K562 (cell line): Measurements from ENCODE around the gene KCNH3. TPM values are rescaled to one million over a fixed set of nuclear protein-coding genes. Genes with fewer than 3 reads are reported as not detected.

Experiments
- ATF1 ChIP-seq, 2 experiments: fragments of 450-650 bp in 1 of 2; IDR thresholded peaks; 2 replicates each; pipeline ENCODE4 v1.6.1; 2016; ENCODE audit warnings: missing compliant biosample characterization in 1 of 2, missing genetic modification characterization in 1 of 2
- DIDO1 ChIP-seq: fragments of 450-650 bp; IDR thresholded peaks from 2 replicates; pipeline ENCODE4 v1.6.1; 2016; ENCODE audit warnings: low read depth, missing biosample characterization, missing genetic modification characterization
- E2F6 ChIP-seq, 2 experiments: IDR thresholded peaks; 2 replicates each; pipeline ENCODE4 v1.6.1; 2011; ENCODE audit warnings: borderline replicate concordance in 1 of 2, control low read depth in 1 of 2, low read depth in 1 of 2, low read length in 1 of 2, mild to moderate bottlenecking in 1 of 2, mixed read lengths in 1 of 2, moderate library complexity in 1 of 2; ENCODE audit not compliant: insufficient read depth in 1 of 2, insufficient read length in 1 of 2, poor library complexity in 1 of 2, severe bottlenecking in 1 of 2; ENCODE audit errors: extremely low read depth in 1 of 2
- EP400 ChIP-seq: fragments of 450-650 bp; IDR thresholded peaks from 2 replicates; pipeline ENCODE4 v1.6.1; 2017; ENCODE audit warnings: antibody characterized with exemption, mild to moderate bottlenecking, moderate library complexity
- ETV1 ChIP-seq: fragments of 450-650 bp; conservative IDR thresholded peaks from 2 replicates; pipeline ENCODE4 v1.6.1; 2016; ENCODE audit warnings: missing genetic modification characterization, control low read depth, low read depth, missing compliant biosample characterization
- MTA3 ChIP-seq: fragments of 450-650 bp; formaldehyde crosslinking; IDR thresholded peaks from 2 replicates; pipeline ENCODE4 v1.6.1; 2017; ENCODE audit warnings: mild to moderate bottlenecking, borderline replicate concordance
- NCOA1 ChIP-seq: fragments of 450-650 bp; IDR thresholded peaks from 2 replicates; pipeline ENCODE4 v1.6.1; 2016; ENCODE audit warnings: low read depth
- NONO ChIP-seq, 2 experiments: fragments of 200-400 bp in 1 of 2; fragments of 450-650 bp in 1 of 2; formaldehyde crosslinking in 1 of 2; IDR thresholded peaks; 2 replicates each; pipeline ENCODE4 v1.6.1; 2017; ENCODE audit warnings: low read depth in 2 of 2, mild to moderate bottlenecking in 2 of 2, moderate library complexity in 2 of 2, low read length in 1 of 2
- POU5F1 ChIP-seq: fragments of 150-350 bp; IDR thresholded peaks from 2 replicates; pipeline ENCODE4 v1.6.1; 2014; ENCODE audit warnings: borderline replicate concordance, low read length, low read depth, mild to moderate bottlenecking; ENCODE audit not compliant: partially characterized antibody
- SMAD2 ChIP-seq: fragments of 150-350 bp; IDR thresholded peaks from 2 replicates; pipeline ENCODE4 v1.6.1; 2014; ENCODE audit warnings: low read depth, mild to moderate bottlenecking, low read length
- SMAD3 ChIP-seq: fragments of 450-650 bp; formaldehyde crosslinking; conservative IDR thresholded peaks from 2 replicates; pipeline ENCODE4 v1.4.0; 2020; ENCODE audit warnings: mild to moderate bottlenecking
- SRSF7 ChIP-seq: fragments of 200-400 bp; formaldehyde crosslinking; optimal IDR thresholded peaks from 2 replicates; pipeline ENCODE3; 2017; ENCODE audit warnings: mild to moderate bottlenecking, low read depth, low read length
- USF2 ChIP-seq: sonication (generic); formaldehyde crosslinking; IDR thresholded peaks from 2 replicates; pipeline ENCODE4 v1.5.0; 2020; ENCODE audit warnings: missing genetic modification reagents
- ZBTB34 ChIP-seq: fragments of 250-450 bp; sonication (Bioruptor Pico); IDR thresholded peaks from 2 replicates; pipeline ENCODE4 v1.8.0; 2021; ENCODE audit warnings: mild to moderate bottlenecking, moderate library complexity
- ZNF609 ChIP-seq: sonication (generic); formaldehyde crosslinking; IDR thresholded peaks from 2 replicates; pipeline ENCODE4 v1.8.1; 2023; ENCODE audit warnings: missing genetic modification reagents, mild to moderate bottlenecking, borderline replicate concordance
- polyA plus RNA-seq, 8 experiments: library from polyadenylated mRNA; depleted of rRNA in 4 of 8; stranded (reverse) in 5 of 8; unstranded in 3 of 8; fragments of >200 nt; fragmentation: Nextera tagmentation in 2 of 8; fragmentation: Illumina TruSeq in 1 of 8; extraction: Ambion mirVana in 2 of 8; extraction: Trizol in 1 of 8; gene quantifications; 2 replicates each; pipeline versions ENCODE4 v1.2.1 to v1.2.3, GENCODE V29; 2011 to 2014; ENCODE audit warnings: inconsistent platforms in 1 of 8, missing spikeins in 1 of 8
- total RNA-seq, 7 experiments: library from RNA; depleted of rRNA in 6 of 7; stranded (reverse); fragments of >200 nt in 6 of 7; fragmentation: Illumina TruSeq in 2 of 7; extraction: Trizol in 2 of 7; gene quantifications; 2 replicates each; pipeline versions ENCODE4 v1.2.1 to v1.2.3, GENCODE V29; 2011 to 2021; ENCODE audit warnings: low replicate concordance in 1 of 7
- TF ChIP-seq, protein P1 (sequence below): sonication (generic); formaldehyde crosslinking; IDR thresholded peaks from 2 replicates; pipeline ENCODE4 v1.8.1; 2023; ENCODE audit warnings: mild to moderate bottlenecking, missing genetic modification reagents

The KCNH3 gene
- total and polyA plus RNA-seq, 9 of the 15 experiments (the other 6 are each of a cell fraction or from before 2014, with no cell fraction given), result 0.01 to 0.09 TPM; not detected in 7

GRCh38 chr12:49567611-49568441, 29.0 kb downstream of the KCNH3 start, which contains the start of gene MCRS1 (continued):
- peak; percentile 98 for TF ChIP-seq EP400
- TF ChIP-seq, protein P1, sequence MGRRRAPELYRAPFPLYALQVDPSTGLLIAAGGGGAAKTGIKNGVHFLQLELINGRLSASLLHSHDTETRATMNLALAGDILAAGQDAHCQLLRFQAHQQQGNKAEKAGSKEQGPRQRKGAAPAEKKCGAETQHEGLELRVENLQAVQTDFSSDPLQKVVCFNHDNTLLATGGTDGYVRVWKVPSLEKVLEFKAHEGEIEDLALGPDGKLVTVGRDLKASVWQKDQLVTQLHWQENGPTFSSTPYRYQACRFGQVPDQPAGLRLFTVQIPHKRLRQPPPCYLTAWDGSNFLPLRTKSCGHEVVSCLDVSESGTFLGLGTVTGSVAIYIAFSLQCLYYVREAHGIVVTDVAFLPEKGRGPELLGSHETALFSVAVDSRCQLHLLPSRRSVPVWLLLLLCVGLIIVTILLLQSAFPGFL, result peak; percentile 41; the same call in 1 of the 2 replicates
- peak in 1 of 2 experiments; percentile 11 for TF ChIP-seq E2F6 (IDR thresholded peaks at IDR 0.05; ENCODE audit: borderline replicate concordance in 1 of 2, extremely low read depth in 1 of 2, insufficient read depth in 1 of 2, insufficient read length in 1 of 2, low read depth in 1 of 2, low read length in 1 of 2, poor library complexity in 1 of 2, severe bottlenecking in 1 of 2)
- TF ChIP-seq SMAD2, result no peak
- TF ChIP-seq MTA3, result peak; percentile 82
- TF ChIP-seq USF2 (CRISPR knock-in tag), result peak; percentile 37; the same call in 1 of the 2 replicates
- TF ChIP-seq DIDO1, result peak; percentile 97
- TF ChIP-seq ZBTB34 (CRISPR knock-in tag), result no peak
- TF ChIP-seq NCOA1, result peak; percentile 52
- TF ChIP-seq ATF1 (CRISPR knock-in tag; IDR thresholded peaks at IDR 0.05), result no peak
- TF ChIP-seq ATF1 (tag; IDR thresholded peaks at IDR 0.05), result peak; percentile 93
- no peak for TF ChIP-seq SRSF7
- TF ChIP-seq ZNF609, result no peak
- peak; percentile 40 for TF ChIP-seq POU5F1
- TF ChIP-seq NONO (IDR thresholded peaks at IDR 0.05; ENCODE audit: low read depth in 2 of 2, low read length in 1 of 2), result no peak
- peak; percentile 87 for TF ChIP-seq ETV1 (tag)
- no peak for TF ChIP-seq SMAD3 (CRISPR knock-in tag)
